Stimulated activated naive CD8-positive, alpha-beta T cell treated with anti-CD3 and anti-CD28 coated beads, Interleukin-15, Interleukin-2, amounts not matched to agents 100 ng/mL and 50 ng/mL, for 24 hours (primary cell): ENCODE results near the gene SCMH1.

ENCODE experiments used
- H3K27ac Mint-ChIP-seq: one replicate; pipeline ENCODE4 v1.8.0; 2021; ENCODE audit warnings: mild to moderate bottlenecking, mixed read lengths
- H3K27me3 Mint-ChIP-seq: one replicate; pipeline ENCODE4 v1.8.0; 2021; ENCODE audit warnings: mixed read lengths
- H3K36me3 Mint-ChIP-seq: one replicate; pipeline ENCODE4 v1.8.0; 2021; ENCODE audit warnings: low read depth, mixed read lengths
- H3K4me1 Mint-ChIP-seq: one replicate; pipeline ENCODE4 v1.8.0; 2021; ENCODE audit warnings: low read depth, mixed read lengths
- H3K4me3 Mint-ChIP-seq: one replicate; pipeline ENCODE4 v1.8.0; 2021; ENCODE audit warnings: mild to moderate bottlenecking, mixed read lengths
- H3K9me3 Mint-ChIP-seq: one replicate; pipeline ENCODE4 v1.8.0; 2021; ENCODE audit warnings: mixed read lengths

Gene SCMH1

GRCh38 chr1:41017141-41018017 lies 224.7 kb downstream of the SCMH1 start:
- Mint-ChIP-seq H3K36me3 (peaks cover 47% of the 10 kb centered on the region), H3K27me3 (no peaks in the 10 kb centered on the region), H3K9me3 (no peaks in the 10 kb centered on the region), H3K4me1 (peaks cover 4% of the 10 kb centered on the region), H3K27ac (peak overlapping the region; percentile 31), H3K4me3 (no peak overlapping the region)

GRCh38 chr1:41015897-41016470 lies 226.1 kb downstream of the SCMH1 start:
- no peaks in the 10 kb centered on the region for H3K27me3 Mint-ChIP-seq
- no peak overlapping the region for H3K27ac Mint-ChIP-seq
- H3K9me3 Mint-ChIP-seq = no peaks in the 10 kb centered on the region
- H3K36me3 Mint-ChIP-seq = peaks cover 60% of the 10 kb centered on the region
- H3K4me3 Mint-ChIP-seq = no peak overlapping the region
- H3K4me1 Mint-ChIP-seq = peaks cover 8% of the 10 kb centered on the region

- no peaks in the 10 kb centered on the region for H3K9me3 Mint-ChIP-seq
- peaks cover 66% of the 10 kb centered on the region for H3K36me3 Mint-ChIP-seq
- H3K4me1 Mint-ChIP-seq = peaks cover 8% of the 10 kb centered on the region
- no peak overlapping the region for H3K4me3 Mint-ChIP-seq
- no peaks in the 10 kb centered on the region for H3K27me3 Mint-ChIP-seq
- H3K27ac Mint-ChIP-seq = no peak overlapping the region
These were observed 226.7 kb downstream of the SCMH1 start for GRCh38 chr1:41015281-41015896.

- H3K4me1 Mint-ChIP-seq = peaks cover 8% of the 10 kb centered on the region
- no peaks in the 10 kb centered on the region for H3K9me3 Mint-ChIP-seq
- H3K27ac Mint-ChIP-seq = peak overlapping the region; percentile 51
- H3K36me3 Mint-ChIP-seq = peaks cover 71% of the 10 kb centered on the region
- H3K27me3 Mint-ChIP-seq = no peaks in the 10 kb centered on the region
- no peak overlapping the region for H3K4me3 Mint-ChIP-seq
These were observed 227.2 kb downstream of the SCMH1 start for GRCh38 chr1:41014871-41015270.

GRCh38 chr1:41013796-41014195 lies 228.3 kb downstream of the SCMH1 start:
- peaks cover 72% of the 10 kb centered on the region for H3K36me3 Mint-ChIP-seq
- H3K27me3 Mint-ChIP-seq = no peaks in the 10 kb centered on the region
- H3K4me3 Mint-ChIP-seq = no peak overlapping the region
- H3K27ac Mint-ChIP-seq = no peak overlapping the region
- no peaks in the 10 kb centered on the region for H3K9me3 Mint-ChIP-seq
- H3K4me1 Mint-ChIP-seq = peaks cover 8% of the 10 kb centered on the region

- Mint-ChIP-seq H3K27ac (no peak overlapping the region), H3K36me3 (peaks cover 78% of the 10 kb centered on the region), H3K9me3 (no peaks in the 10 kb centered on the region), H3K4me3 (no peak overlapping the region), H3K4me1 (peaks cover 8% of the 10 kb centered on the region), H3K27me3 (no peaks in the 10 kb centered on the region)
These were observed 229.1 kb downstream of the SCMH1 start for GRCh38 chr1:41013024-41013423.

- Mint-ChIP-seq H3K27me3 (no peaks in the 10 kb centered on the region), H3K4me1 (peaks cover 8% of the 10 kb centered on the region), H3K9me3 (no peaks in the 10 kb centered on the region), H3K4me3 (no peak overlapping the region), H3K27ac (no peak overlapping the region), H3K36me3 (peaks cover 91% of the 10 kb centered on the region)
These were observed 231.8 kb downstream of the SCMH1 start for GRCh38 chr1:41010345-41010744.

GRCh38 chr1:41009466-41009865 lies 232.6 kb downstream of the SCMH1 start:
- Mint-ChIP-seq H3K4me1 (peaks cover 6% of the 10 kb centered on the region), H3K4me3 (no peak overlapping the region), H3K27ac (no peak overlapping the region), H3K9me3 (no peaks in the 10 kb centered on the region), H3K27me3 (no peaks in the 10 kb centered on the region), H3K36me3 (peaks cover 91% of the 10 kb centered on the region)

GRCh38 chr1:41006942-41007865 lies 234.9 kb downstream of the SCMH1 start:
- H3K9me3 Mint-ChIP-seq = no peaks in the 10 kb centered on the region
- no peak overlapping the region for H3K27ac Mint-ChIP-seq

GRCh38 chr1:41005876-41006275 lies 236.2 kb downstream of the SCMH1 start:
- Mint-ChIP-seq H3K4me3 (no peak overlapping the region), H3K36me3 (peaks cover 97% of the 10 kb centered on the region), H3K27ac (no peak overlapping the region), H3K27me3 (no peaks in the 10 kb centered on the region), H3K4me1 (peaks cover 24% of the 10 kb centered on the region), H3K9me3 (no peaks in the 10 kb centered on the region)

More at GRCh38 chr1:41006942-41007865, 234.9 kb downstream of the SCMH1 start:
- Mint-ChIP-seq H3K4me1 (peaks cover 21% of the 10 kb centered on the region), H3K36me3 (peaks cover 96% of the 10 kb centered on the region), H3K27me3 (no peaks in the 10 kb centered on the region), H3K4me3 (no peak overlapping the region)

- no peak overlapping the region for H3K4me3 Mint-ChIP-seq
- peaks cover 28% of the 10 kb centered on the region for H3K4me1 Mint-ChIP-seq
- peak overlapping the region; percentile 68 for H3K27ac Mint-ChIP-seq
- H3K27me3 Mint-ChIP-seq = no peaks in the 10 kb centered on the region
- H3K36me3 Mint-ChIP-seq = peaks cover 97% of the 10 kb centered on the region
- no peaks in the 10 kb centered on the region for H3K9me3 Mint-ChIP-seq
These were observed 238.4 kb downstream of the SCMH1 start for GRCh38 chr1:41003640-41004220.

- Mint-ChIP-seq H3K4me1 (peaks cover 28% of the 10 kb centered on the region), H3K9me3 (no peaks in the 10 kb centered on the region), H3K27me3 (no peaks in the 10 kb centered on the region), H3K36me3 (peaks cover 97% of the 10 kb centered on the region), H3K27ac (peak overlapping the region; percentile 19), H3K4me3 (no peak overlapping the region)
These were observed 238.9 kb downstream of the SCMH1 start for GRCh38 chr1:41003127-41003639.

GRCh38 chr1:40998668-40999067 lies 243.4 kb downstream of the SCMH1 start:
- Mint-ChIP-seq H3K36me3 (peaks cover 95% of the 10 kb centered on the region), H3K27me3 (no peaks in the 10 kb centered on the region), H3K9me3 (no peaks in the 10 kb centered on the region), H3K4me3 (no peak overlapping the region), H3K27ac (no peak overlapping the region), H3K4me1 (peaks cover 25% of the 10 kb centered on the region)

- H3K36me3 Mint-ChIP-seq = peaks cover 84% of the 10 kb centered on the region
- H3K27ac Mint-ChIP-seq = no peak overlapping the region
- no peaks in the 10 kb centered on the region for H3K27me3 Mint-ChIP-seq
- H3K9me3 Mint-ChIP-seq = no peaks in the 10 kb centered on the region
- peaks cover 9% of the 10 kb centered on the region for H3K4me1 Mint-ChIP-seq
- H3K4me3 Mint-ChIP-seq = no peak overlapping the region
These were observed 245.0 kb downstream of the SCMH1 start for GRCh38 chr1:40997096-40997495.
